Measurements from ENCODE around the gene PRMT3.

The PRMT3 gene

DNA sequence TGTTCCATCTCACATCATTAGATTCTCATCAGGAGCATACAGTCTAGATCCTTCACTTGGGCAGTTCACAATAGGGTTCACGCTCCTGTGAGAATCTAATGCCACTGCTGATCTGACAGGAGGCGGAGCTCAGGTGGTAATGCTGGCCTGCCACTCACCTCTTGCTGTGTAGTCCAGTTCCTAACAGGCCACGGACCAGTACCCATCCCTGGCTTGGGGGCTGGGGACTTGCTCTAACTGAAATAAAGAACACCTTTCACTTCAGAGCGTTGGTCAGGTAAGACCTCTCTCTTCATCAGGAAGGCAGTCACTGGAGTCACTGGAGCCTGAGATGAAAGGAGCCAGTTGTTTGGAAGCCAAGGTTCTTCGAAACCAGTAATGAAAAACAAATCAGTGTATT lies 41.7 kb downstream of the PRMT3 start:
- Histone ChIP-seq H3K27ac (ENCODE audit: low read depth, low read length) (no peak overlapping the region), H3K4me1 (ENCODE audit: control insufficient read depth, insufficient read depth, low read length) (no peaks in the 10 kb centered on the region), H3K36me3 (ENCODE audit: control insufficient read depth, insufficient read depth, low read length) (peaks cover 19% of the 10 kb centered on the region), H3K27me3 (ENCODE audit: control insufficient read depth, insufficient read depth, low read length) (no peaks in the 10 kb centered on the region), H3K9ac (ENCODE audit: low read depth, low read length) (no peak overlapping the region), H3K4me3 (ENCODE audit: low read depth, low read length) (no peak overlapping the region), H3K9me3 (ENCODE audit: control insufficient read depth, insufficient read depth, low read length) (no peaks in the 10 kb centered on the region)

DNA sequence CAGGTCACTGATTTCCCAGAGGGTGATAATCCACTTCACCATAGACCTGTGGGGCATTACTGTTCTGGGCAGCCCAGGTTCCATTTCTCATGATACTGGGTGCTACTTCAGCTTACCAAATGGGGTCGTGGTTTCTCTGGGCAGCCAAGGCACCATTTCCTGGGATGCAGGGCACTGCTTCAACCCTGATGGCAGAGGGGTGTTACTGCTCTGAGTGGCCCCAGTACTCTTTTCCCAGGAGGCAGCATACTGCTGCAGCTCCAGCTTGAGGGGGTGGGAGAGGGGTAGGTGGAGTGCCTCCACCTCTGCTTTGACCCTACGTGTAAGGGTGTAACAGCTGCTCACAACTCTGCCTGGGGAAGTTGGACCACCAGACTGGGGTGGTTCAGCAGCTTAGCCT lies 51.1 kb downstream of the PRMT3 start:
- Histone ChIP-seq H3K9me3 (ENCODE audit: control insufficient read depth, insufficient read depth, low read length) (no peaks in the 10 kb centered on the region), H3K9ac (ENCODE audit: low read depth, low read length) (no peak overlapping the region), H3K27ac (ENCODE audit: low read depth, low read length) (no peak overlapping the region), H3K27me3 (ENCODE audit: control insufficient read depth, insufficient read depth, low read length) (no peaks in the 10 kb centered on the region), H3K4me1 (ENCODE audit: control insufficient read depth, insufficient read depth, low read length) (no peaks in the 10 kb centered on the region), H3K36me3 (ENCODE audit: control insufficient read depth, insufficient read depth, low read length) (0 out of 2 replicates have a peak, but pooled peaks cover 3% of the 10 kb centered on the region), H3K4me3 (ENCODE audit: low read depth, low read length) (no peak overlapping the region)

DNA sequence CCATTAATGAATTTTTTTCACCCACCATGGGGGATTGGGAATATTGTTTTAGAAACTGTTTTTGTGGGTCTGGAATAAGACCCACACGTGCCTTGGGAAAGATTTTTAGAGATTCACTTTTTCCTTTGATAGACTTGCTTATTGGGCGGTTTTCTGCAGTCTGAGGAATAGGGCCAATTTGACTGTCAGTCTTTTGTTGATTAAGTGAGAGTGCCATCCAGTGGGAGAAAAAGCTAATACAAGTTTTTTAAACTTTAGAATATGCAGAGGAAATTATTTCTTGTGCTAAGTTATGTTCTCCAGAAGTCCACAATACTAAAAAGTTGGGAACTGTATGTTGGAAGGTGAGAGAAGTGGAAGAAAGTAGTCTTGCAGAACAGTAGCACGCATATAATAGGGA lies 56.1 kb downstream of the PRMT3 start:
- no peak overlapping the region for H3K27ac ChIP-seq (ENCODE audit: low read depth, low read length)
- H3K36me3 ChIP-seq (ENCODE audit: control insufficient read depth, insufficient read depth, low read length): no peaks in the 10 kb centered on the region
- H3K9me3 ChIP-seq (ENCODE audit: control insufficient read depth, insufficient read depth, low read length): no peaks in the 10 kb centered on the region
- no peaks in the 10 kb centered on the region for H3K27me3 ChIP-seq (ENCODE audit: control insufficient read depth, insufficient read depth, low read length)
- H3K4me3 ChIP-seq (ENCODE audit: low read depth, low read length): no peak overlapping the region
- peaks cover 11% of the 10 kb centered on the region; the same call in 1 of the 2 replicates for H3K4me1 ChIP-seq (ENCODE audit: control insufficient read depth, insufficient read depth, low read length)
- no peak overlapping the region for H3K9ac ChIP-seq (ENCODE audit: low read depth, low read length)

DNA sequence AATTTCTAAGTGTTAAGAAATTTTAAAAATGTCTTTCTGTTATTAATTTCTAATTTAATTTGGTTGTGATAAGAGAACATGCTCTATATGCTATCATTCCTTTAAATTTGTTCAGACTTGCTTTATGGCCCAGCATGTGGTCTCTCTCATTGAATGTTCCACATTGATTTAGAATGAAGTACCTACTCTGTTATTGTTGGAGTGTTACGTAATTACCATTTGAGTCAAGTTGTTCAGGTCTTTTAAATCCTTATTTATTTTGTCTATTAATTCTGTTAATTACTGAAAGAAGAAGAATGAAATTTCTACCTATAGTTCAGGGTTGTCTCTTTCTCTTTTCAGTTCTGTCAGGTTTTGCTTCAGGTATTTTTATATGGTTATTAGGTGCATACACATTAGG lies 57.0 kb downstream of the PRMT3 start:
- Histone ChIP-seq H3K4me1 (ENCODE audit: control insufficient read depth, insufficient read depth, low read length) (peaks cover 11% of the 10 kb centered on the region; the same call in 1 of the 2 replicates), H3K9me3 (ENCODE audit: control insufficient read depth, insufficient read depth, low read length) (no peaks in the 10 kb centered on the region), H3K27me3 (ENCODE audit: control insufficient read depth, insufficient read depth, low read length) (no peaks in the 10 kb centered on the region), H3K9ac (ENCODE audit: low read depth, low read length) (no peak overlapping the region), H3K36me3 (ENCODE audit: control insufficient read depth, insufficient read depth, low read length) (no peaks in the 10 kb centered on the region), H3K4me3 (ENCODE audit: low read depth, low read length) (no peak overlapping the region), H3K27ac (ENCODE audit: low read depth, low read length) (no peak overlapping the region)

DNA sequence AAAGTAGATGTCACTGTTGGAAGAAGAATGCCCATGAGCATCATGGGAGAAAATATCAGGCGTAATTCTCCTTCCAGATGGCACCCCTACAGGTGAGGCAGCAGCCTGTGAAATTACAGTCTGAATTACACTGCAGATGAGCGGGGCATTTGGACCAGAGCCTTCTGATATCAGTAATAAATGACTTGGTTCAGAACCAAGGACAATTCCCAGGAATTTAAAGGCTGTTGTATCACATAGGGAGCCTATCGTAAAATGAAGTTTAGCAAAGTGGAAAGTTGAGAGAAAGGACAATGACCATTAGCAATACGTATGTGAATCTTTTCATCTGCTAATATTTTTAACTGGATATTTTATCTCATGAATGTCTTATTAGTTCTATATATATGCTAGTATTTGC lies 61.3 kb downstream of the PRMT3 start:
- Histone ChIP-seq H3K4me1 (ENCODE audit: control insufficient read depth, insufficient read depth, low read length) (peaks cover 9% of the 10 kb centered on the region; the same call in 1 of the 2 replicates), H3K4me3 (ENCODE audit: low read depth, low read length) (no peak overlapping the region), H3K36me3 (ENCODE audit: control insufficient read depth, insufficient read depth, low read length) (0 out of 2 replicates have a peak, but pooled peaks cover 2% of the 10 kb centered on the region), H3K27me3 (ENCODE audit: control insufficient read depth, insufficient read depth, low read length) (no peaks in the 10 kb centered on the region), H3K9me3 (ENCODE audit: control insufficient read depth, insufficient read depth, low read length) (no peaks in the 10 kb centered on the region), H3K9ac (ENCODE audit: low read depth, low read length) (no peak overlapping the region), H3K27ac (ENCODE audit: low read depth, low read length) (no peak overlapping the region)

DNA sequence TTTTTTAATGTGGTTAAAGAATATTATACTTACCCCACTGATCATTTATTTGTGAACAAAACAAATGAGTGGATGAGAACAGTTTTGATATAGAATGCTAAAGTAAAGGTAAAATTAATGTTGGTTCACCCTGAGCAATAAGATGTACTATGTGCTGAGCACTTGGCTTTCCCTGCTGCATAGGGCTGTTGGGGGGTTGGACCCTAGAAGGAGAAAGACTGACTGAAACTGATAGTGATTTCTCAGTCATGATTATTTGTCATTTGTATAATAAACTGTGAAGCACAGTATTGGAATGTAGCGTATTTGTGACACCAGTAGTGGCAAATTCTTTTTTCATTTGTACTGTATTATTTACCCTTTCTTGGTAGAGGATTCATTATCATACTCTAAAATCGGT lies 63.3 kb downstream of the PRMT3 start:
- 0 out of 2 replicates have a peak, but pooled peaks cover 4% of the 10 kb centered on the region for H3K36me3 ChIP-seq (ENCODE audit: control insufficient read depth, insufficient read depth, low read length)
- no peaks in the 10 kb centered on the region for H3K9me3 ChIP-seq (ENCODE audit: control insufficient read depth, insufficient read depth, low read length)
- H3K27ac ChIP-seq (ENCODE audit: low read depth, low read length): no peak overlapping the region
- no peaks in the 10 kb centered on the region for H3K27me3 ChIP-seq (ENCODE audit: control insufficient read depth, insufficient read depth, low read length)
- H3K9ac ChIP-seq (ENCODE audit: low read depth, low read length): no peak overlapping the region
- H3K4me1 ChIP-seq (ENCODE audit: control insufficient read depth, insufficient read depth, low read length): no peaks in the 10 kb centered on the region
- no peak overlapping the region for H3K4me3 ChIP-seq (ENCODE audit: low read depth, low read length)

DNA sequence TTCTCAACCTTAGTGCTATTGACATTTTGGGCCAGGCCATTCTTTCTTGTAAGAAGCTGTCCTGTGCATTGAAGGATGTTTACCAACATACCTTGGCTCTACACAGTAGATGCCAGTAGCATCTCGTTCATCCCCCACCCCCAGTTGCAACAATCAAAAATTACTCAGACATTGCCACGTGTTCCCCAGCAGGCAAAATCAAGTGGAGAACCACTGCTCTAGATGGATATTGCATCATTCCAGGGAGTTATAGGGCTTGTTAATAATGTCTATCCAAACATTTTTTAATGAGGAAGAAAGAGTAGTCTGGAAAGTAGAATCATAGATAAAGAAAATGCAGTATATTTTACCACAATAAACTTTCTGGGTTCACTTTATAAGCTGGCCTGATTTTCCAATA lies 64.1 kb downstream of the PRMT3 start:
- Histone ChIP-seq H3K9ac (ENCODE audit: low read depth, low read length) (no peak overlapping the region), H3K27me3 (ENCODE audit: control insufficient read depth, insufficient read depth, low read length) (no peaks in the 10 kb centered on the region), H3K9me3 (ENCODE audit: control insufficient read depth, insufficient read depth, low read length) (no peaks in the 10 kb centered on the region), H3K36me3 (ENCODE audit: control insufficient read depth, insufficient read depth, low read length) (0 out of 2 replicates have a peak, but pooled peaks cover 4% of the 10 kb centered on the region), H3K4me1 (ENCODE audit: control insufficient read depth, insufficient read depth, low read length) (no peaks in the 10 kb centered on the region), H3K27ac (ENCODE audit: low read depth, low read length) (no peak overlapping the region), H3K4me3 (ENCODE audit: low read depth, low read length) (no peak overlapping the region)

DNA sequence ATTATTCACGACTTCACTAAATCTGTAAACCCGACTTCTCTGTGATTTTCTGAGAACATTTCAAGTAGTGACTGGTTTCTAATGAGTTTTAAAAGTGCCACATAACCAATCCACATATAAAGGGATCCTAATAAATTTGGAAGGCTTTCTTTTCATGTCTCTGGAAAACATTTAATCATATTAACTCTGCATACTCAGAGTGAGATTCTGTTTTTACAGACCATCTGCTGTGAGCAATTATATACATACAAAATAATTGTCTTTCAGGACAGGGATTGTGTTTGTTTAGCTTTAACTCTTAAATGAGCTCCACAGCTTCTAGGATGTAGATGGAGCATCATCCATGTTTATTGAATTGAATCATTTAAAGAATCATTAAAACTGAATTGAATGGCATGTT lies 65.1 kb downstream of the PRMT3 start:
- Histone ChIP-seq H3K4me3 (ENCODE audit: low read depth, low read length) (no peak overlapping the region), H3K9ac (ENCODE audit: low read depth, low read length) (no peak overlapping the region), H3K4me1 (ENCODE audit: control insufficient read depth, insufficient read depth, low read length) (no peaks in the 10 kb centered on the region), H3K9me3 (ENCODE audit: control insufficient read depth, insufficient read depth, low read length) (no peaks in the 10 kb centered on the region), H3K27me3 (ENCODE audit: control insufficient read depth, insufficient read depth, low read length) (no peaks in the 10 kb centered on the region), H3K36me3 (ENCODE audit: control insufficient read depth, insufficient read depth, low read length) (0 out of 2 replicates have a peak, but pooled peaks cover 4% of the 10 kb centered on the region), H3K27ac (ENCODE audit: low read depth, low read length) (no peak overlapping the region)

DNA sequence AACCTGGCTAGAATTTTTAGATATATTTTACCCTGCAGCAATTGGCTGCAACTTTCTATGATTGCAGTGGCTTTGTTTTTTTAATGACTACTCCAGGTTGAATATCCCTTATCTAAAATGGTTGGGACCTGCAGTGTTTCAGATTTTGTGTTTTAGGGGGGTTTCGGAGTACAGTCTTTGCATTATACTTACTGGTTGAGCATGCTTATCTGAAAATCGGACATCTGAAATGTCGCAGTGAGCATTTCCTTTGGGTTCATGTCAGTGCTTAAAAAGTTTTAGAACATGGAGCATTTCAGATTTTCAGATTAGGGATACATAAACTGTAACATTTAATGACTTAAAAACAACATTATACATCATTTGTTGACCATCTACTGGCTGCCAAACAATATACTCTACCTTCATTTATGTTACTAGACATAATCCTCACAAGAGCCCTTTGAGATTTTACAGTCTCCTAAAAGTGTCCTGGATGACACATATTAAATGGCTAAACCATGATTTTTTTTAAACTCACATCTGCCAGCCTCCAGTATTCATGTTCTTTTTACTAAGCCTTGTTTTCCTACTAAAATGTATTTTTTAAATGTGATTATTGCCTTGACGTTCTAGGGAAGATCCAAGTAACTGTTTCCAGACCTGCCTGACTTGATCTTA lies 66.3 kb downstream of the PRMT3 start:
- no peaks in the 10 kb centered on the region for H3K9me3 ChIP-seq (ENCODE audit: control insufficient read depth, insufficient read depth, low read length)
- no peaks in the 10 kb centered on the region for H3K4me1 ChIP-seq (ENCODE audit: control insufficient read depth, insufficient read depth, low read length)
- H3K27me3 ChIP-seq (ENCODE audit: control insufficient read depth, insufficient read depth, low read length): no peaks in the 10 kb centered on the region
- H3K4me3 ChIP-seq (ENCODE audit: low read depth, low read length): no peak overlapping the region
- H3K27ac ChIP-seq (ENCODE audit: low read depth, low read length): no peak overlapping the region
- H3K36me3 ChIP-seq (ENCODE audit: control insufficient read depth, insufficient read depth, low read length): 0 out of 2 replicates have a peak, but pooled peaks cover 4% of the 10 kb centered on the region
- no peak overlapping the region for H3K9ac ChIP-seq (ENCODE audit: low read depth, low read length)

DNA sequence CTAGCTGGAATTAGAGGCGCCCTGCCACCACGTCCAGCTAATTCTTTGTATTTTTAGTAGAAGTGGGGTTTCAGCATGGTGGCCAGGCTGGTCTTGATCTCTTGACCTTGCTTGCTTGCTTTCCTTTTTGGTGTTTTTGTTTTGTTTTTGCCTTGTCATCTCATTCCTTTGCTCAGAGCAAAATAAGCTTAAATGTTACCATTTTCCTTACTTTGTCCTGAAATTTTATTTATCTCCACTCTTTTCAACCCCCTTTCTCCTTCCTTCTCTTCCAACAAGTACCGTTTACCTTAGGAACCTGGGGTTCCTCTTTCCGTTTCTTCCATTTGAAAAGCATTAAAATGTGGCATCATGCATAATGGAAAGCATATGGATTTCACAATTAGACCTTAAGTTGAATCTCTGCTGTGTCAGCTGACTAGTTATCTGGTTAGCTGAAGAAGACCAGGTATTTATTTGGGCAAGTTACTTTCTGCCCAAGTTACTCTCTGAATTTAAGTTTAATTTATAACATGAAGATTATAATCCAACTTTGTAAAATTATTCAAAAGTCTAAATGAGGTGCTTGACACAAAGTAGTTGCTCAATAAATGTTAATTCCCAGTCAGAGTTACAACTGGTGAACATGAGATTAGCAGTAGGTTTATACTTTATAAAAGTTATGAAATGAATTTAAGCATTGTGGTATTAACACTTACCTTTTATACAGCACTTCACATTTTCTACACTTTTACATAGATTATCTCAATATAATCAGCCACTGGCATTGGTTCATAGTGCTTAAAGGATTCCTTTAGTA lies 69.7 kb downstream of the PRMT3 start:
- no peak overlapping the region for H3K27ac ChIP-seq (ENCODE audit: low read depth, low read length)
- no peaks in the 10 kb centered on the region for H3K27me3 ChIP-seq (ENCODE audit: control insufficient read depth, insufficient read depth, low read length)
- H3K4me3 ChIP-seq (ENCODE audit: low read depth, low read length): no peak overlapping the region
- no peaks in the 10 kb centered on the region for H3K4me1 ChIP-seq (ENCODE audit: control insufficient read depth, insufficient read depth, low read length)
- no peak overlapping the region for H3K9ac ChIP-seq (ENCODE audit: low read depth, low read length)
- no peaks in the 10 kb centered on the region for H3K9me3 ChIP-seq (ENCODE audit: control insufficient read depth, insufficient read depth, low read length)
- H3K36me3 ChIP-seq (ENCODE audit: control insufficient read depth, insufficient read depth, low read length): 0 out of 2 replicates have a peak, but pooled peaks cover 4% of the 10 kb centered on the region
